Stimulated activated CD4-positive, alpha-beta T cell treated with anti-CD3 and anti-CD28 coated beads, Interleukin-4, amount 100 ng/mL, for 4 hours (primary cell): ENCODE data around the gene MCOLN2.
"Not testable (repeated sequence)": the region's sequence is repeated elsewhere in the genome, so short reads cannot be mapped to it uniquely, and the experiment has no call there.

ENCODE experiments used
- DNase-seq, 2 experiments: peaks; one replicate each; pipeline ENCODE4 v3.0.0-alpha.2; 2020

Gene MCOLN2

GRCh38 chr1:84996846-84997666, at the start of gene MCOLN2:
Gene MCOLN2, minus strand, starts transcription at chr1:84997113. Its CDS starts 241 bp downstream, at chr1:84996872.
- peak; percentile 29 to 46 for DNase-seq

DNA sequence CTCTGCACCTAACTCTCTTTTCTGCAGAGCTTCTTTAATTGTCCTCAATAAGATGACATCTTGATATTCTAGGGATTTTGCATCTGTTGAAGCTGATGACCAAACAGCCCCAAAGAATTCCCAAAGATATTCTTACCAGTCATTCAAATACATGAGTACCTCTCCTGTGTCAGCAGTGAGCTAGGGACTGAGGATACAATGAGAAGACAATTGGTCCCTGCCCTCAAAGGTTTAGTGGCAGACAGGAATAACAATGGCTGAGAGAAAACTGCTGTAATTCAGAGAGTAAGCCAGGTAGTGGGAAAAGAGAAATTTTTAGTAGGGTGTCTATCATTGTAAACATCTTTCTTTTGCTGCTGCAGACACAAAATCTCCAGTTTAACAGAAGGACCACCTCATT, 45.5 kb upstream of the MCOLN2 start:
- no peak for DNase-seq

GRCh38 chr1:85041793-85042192, 44.9 kb upstream of the MCOLN2 start:
- no peak for DNase-seq

DNA sequence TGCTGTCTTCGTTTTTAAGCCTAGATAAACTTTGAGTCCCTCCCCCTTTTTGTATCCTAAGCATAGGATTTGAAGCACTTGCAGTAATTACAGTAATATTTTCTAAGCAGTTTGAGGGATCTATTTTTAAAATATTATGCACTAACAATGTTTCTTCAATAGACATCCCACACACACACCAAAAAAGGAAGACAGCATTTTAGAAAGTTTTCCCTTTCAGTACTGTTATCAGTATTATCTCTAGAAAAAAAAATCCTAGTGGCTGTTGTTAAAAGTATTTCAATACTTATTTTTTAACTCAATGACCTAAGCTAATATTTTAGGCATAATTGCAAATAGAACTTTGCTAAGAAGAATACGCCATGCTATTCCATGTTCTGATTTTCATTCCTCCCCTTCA, 36.3 kb upstream of the MCOLN2 start:
- DNase-seq: no peak

DNA sequence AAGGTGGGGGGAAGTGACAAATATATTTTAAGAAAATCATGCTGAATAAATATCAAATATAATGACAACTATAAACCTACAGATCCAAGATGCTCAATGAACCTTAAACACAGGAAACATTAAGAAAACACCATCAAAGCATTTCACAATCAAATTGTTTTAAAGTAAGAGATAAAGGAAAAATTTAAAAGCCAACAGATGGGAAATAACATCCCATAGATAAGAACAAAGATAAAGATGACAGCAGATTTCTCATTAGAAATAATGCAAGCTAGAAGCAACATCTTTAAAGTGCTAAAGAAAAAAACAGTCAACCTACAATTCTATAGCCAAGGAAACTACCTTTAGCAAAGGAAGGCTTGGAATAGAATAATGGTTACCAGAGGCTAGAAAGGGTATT, 33.6 kb upstream of the MCOLN2 start:
- DNase-seq: no peak

DNA sequence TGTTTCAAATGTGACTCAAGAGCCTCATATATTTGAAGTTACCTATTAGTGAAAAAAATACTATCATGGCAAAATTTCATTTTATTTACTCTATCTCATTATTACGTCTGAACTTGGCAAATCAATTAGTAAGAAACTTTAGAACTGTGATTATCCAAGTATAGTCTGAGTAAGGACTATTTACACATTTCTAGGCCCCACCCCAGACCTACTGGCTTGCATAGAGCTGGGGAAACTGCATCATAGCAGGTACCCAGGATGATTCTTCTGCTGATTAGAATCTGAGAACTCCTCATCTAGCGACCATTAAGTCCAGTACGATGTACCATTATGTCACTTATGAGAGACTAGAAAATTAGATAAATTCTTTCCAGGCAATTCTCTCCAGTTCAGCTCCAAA, 31.2 kb upstream of the MCOLN2 start:
- no peak for DNase-seq

DNA sequence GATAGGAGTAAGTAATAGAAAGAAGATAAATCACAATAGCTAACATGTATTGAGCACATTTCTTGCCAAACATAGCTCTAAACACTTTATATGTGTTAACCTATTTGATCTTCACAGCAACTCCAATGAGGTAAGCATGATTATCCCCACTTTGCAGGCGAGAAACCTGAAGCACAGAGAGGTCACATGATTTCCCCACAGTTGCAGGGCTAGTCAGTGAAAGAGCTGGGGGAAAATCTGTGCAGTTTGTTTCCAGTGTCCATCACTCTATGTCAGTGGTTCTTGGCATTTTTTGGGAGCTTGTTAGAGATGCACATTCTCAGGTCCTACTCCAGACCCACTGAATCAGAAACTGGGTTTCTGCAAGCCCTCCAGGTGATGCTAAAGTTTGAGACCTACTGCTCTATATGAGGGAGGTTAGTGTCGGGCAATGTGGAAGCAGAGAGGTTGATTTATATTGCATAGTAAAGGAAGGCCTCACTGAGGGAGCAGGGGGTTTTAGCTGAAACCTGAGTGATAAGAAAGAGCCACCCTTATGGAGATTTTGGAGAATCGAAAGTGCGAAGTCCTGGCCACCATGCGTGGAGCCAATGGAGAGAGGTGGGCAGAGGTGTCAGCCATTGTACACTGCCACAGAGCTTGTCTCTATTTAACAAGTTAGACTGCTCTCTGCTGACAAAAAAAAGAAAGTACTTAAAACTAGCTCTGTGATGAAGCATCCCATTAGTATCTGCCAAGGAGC, 30.5 kb upstream of the MCOLN2 start:
- DNase-seq: peak in 1 of 2 experiments; percentile 34

GRCh38 chr1:85025940-85026339, 29.0 kb upstream of the MCOLN2 start:
- DNase-seq: no peak

GRCh38 chr1:85024736-85025135, 27.8 kb upstream of the MCOLN2 start:
- no peak for DNase-seq

GRCh38 chr1:85022700-85023099, 25.8 kb upstream of the MCOLN2 start:
- DNase-seq: no peak

GRCh38 chr1:85019994-85020393, 23.1 kb upstream of the MCOLN2 start:
- DNase-seq: no peak

DNA sequence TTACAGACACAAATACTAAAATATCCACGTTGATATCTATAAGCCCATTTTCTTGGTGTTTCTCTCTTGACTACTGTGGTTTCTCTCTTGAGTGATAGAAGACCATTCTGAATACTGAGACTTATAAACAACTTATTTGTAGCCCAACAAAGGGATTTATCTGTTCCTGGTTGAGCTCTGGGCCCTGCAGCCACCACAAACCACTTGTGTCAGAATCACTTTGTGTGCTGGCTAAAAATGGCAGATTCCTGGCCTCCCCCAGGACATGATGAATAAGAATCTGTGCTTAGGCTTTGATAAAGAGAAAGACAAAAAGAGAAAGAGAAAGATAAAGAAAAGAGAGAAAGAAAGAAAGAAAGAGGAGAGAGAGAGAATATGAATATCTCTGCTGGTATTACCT, 18.9 kb upstream of the MCOLN2 start:
- no peak for DNase-seq

GRCh38 chr1:85005641-85006040, 8.7 kb upstream of the MCOLN2 start:
- DNase-seq: not testable (repeated sequence)

DNA sequence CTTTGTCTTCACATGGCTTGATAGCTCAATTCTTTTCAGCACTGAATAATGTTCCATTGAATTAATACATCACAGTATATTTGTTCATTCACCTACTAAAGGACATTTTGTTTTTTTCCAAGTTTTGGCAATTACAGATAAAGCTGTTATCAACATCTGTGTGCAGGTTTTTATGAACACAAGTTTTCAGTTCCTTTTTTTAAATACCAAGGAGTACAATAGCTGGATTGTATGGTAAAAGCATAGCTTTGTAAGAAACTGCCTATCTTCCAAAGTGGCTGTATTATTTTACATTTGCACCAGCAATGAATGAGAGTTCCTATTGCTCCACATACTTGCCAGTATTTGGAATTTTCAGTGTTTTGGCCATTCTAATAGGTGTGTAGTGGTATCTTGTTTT, 4.8 kb upstream of the MCOLN2 start:
- DNase-seq: no peak

GRCh38 chr1:84998642-84999280, 1.8 kb upstream of the MCOLN2 start:
- peak; percentile 22 to 63 for DNase-seq

GRCh38 chr1:84997667-84998600, 1.0 kb upstream of the MCOLN2 start:
- no peak for DNase-seq

DNA sequence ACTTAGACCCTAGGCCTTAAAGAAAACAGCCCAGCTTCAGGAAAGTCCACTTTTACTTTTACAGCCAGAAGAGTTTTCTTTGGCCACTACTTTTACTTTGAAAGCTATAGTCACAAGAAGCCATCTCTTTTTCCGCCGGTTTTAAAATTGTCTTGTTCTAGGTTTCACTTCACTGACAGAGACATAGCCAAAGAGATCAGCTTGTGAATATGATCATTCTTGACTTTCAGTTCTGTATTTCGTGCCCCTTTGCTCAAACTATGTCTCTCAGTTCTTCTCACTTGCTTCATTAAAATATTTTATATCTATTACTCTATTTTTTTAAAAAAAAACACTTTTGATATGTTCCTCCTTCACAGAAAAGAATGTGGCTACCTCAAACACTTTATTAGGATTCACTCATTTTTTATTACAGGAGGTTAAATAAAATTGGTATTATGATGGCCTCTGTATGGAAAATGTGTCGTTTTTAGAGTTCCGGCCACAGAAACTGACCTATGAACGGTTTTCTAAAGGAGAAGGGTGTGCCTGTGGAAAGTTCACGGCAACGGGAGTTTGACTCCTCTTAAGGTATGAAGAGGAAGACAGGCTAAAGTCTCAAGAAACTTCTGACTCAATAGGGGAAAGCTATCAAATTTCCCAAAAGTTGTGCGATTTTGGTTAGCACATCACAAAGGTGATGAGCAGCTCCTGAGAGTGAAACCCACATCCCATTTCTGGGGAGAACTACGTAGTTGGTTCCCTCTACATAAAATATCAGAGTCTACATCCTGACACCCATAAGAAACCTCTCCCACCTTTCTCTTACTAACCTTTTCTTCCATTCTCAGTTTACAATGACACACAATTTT, 1.2 kb downstream of the MCOLN2 start:
- DNase-seq: no peak

DNA sequence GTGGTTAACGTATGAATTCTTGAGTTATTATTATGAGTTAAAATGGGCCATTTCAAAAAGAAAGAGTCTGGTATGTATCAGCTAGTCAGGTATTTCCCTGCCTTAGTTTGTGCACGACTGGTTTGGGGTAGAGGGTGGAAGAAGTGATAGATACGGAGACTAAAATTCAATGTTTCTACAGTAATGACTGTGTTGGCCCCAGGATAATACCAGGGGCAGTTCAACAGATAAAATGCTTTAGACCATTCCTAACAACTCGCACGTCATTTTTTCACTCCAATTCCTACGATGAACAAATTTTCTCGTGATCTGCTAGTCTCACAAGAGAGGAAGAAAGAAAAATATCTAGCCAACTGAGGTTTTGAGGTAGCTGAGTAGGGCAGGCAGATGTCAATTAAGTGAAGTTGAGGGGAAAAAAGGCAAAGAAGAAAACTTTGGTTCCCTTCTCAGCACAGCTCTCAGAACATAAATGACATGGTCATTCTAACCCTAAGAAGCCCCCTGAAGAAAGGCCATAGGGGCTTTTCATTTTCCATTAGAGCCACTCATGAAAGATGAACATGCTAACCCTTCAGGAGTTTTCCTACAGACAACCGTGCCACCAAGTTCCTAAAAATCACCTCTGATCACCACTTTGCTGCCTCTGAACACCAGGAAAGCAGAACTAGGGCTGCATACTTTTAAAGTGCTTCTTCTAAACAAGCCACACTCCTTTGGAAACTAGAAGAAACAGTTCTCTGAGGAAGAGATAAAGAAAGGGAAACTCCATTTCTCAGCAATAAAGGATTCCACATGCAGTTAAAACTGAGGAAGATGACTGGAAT, 5.6 kb downstream of the MCOLN2 start:
- DNase-seq: no peak

- DNase-seq: no peak
These were observed 8.3 kb downstream of the MCOLN2 start for GRCh38 chr1:84988588-84988987.

- DNase-seq: not testable (repeated sequence)
These were observed 10.4 kb downstream of the MCOLN2 start for GRCh38 chr1:84986561-84986960.

DNA sequence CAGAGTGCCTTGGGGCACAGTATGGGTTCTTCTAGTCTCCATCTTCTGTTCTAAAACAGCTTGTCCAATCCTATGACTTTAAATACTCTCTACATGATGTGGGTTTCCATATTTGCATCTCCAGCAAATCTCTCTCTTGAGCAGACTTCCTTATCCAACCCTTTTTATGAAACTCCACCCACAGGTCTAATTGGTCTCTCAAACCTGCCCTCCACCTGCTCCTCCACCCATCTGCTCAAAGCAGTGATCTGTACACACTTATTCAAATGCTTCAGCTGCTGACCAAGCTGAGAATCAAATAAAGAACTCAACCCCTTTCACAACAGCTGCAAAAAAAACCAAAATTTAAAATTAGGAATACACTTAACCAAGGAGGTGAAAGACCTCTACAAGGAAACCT, 11.5 kb downstream of the MCOLN2 start:
- DNase-seq: no peak
